Gastrocnemius medialis (tissue), 4 donors: ENCODE results near the gene GAS6. TPM values are rescaled to one million over a fixed set of nuclear protein-coding genes. Genes with fewer than 3 reads are reported as not detected.
A peak's percentile ranks its signal among the peaks of the same experiment; 100 is the strongest.

Experiments used
- ATAC-seq, 2 donors: fragments of 150-250 bp; one replicate each; pipeline ENCODE4 v1.9.1; 2016
- DNase-seq, 2 donors: peaks; one replicate each; pipeline ENCODE4 v3.0.0-alpha.2; 2019
- H3K27ac ChIP-seq, 4 donors: fragments of 200-600 bp; sonication (generic); 1 replicate in 1 of 4; 2 replicates in 3 of 4; pipeline ENCODE4 v1.5.1; 2016 to 2018; ENCODE audit warnings: mild to moderate bottlenecking in 2 of 4, moderate library complexity in 1 of 4
- H3K27me3 ChIP-seq, 3 donors: fragments of 200-600 bp; sonication (generic) in 2 of 3; 1 replicate in 1 of 3; 2 replicates in 2 of 3; pipeline versions ENCODE4 v1.5.1 to v1.6.0; 2016 to 2019; ENCODE audit warnings: mild to moderate bottlenecking in 1 of 3, moderate library complexity in 1 of 3
- H3K36me3 ChIP-seq, 2 donors: fragments of 200-600 bp; sonication (generic) in 1 of 2; one replicate each; pipeline ENCODE4 v1.5.1; 2017 to 2018
- H3K4me1 ChIP-seq, 2 donors: fragments of 200-600 bp; sonication (generic) in 1 of 2; one replicate each; pipeline ENCODE4 v1.5.1; 2016 to 2017; ENCODE audit warnings: mild to moderate bottlenecking in 2 of 2
- H3K4me3 ChIP-seq, 4 donors: fragments of 200-600 bp; sonication (generic) in 3 of 4; 1 replicate in 1 of 4; 2 replicates in 3 of 4; pipeline ENCODE4 v1.5.1; 2016 to 2019; ENCODE audit warnings: mild to moderate bottlenecking in 2 of 4
- H3K9me3 ChIP-seq, 3 donors: fragments of 200-600 bp; sonication (generic) in 2 of 3; 1 replicate in 1 of 3; 2 replicates in 2 of 3; pipeline ENCODE4 v1.5.1; 2016 to 2019
- CTCF ChIP-seq, 5 experiments: fragments of 450-650 bp in 3 of 5; fragments of 200-600 bp in 2 of 5; sonication (generic) in 2 of 5; IDR thresholded peaks in 4 of 5; conservative IDR thresholded peaks in 1 of 5; 1 replicate in 4 of 5; 2 replicates in 1 of 5; pipeline ENCODE4 v1.5.1; 2016 to 2019; ENCODE audit warnings: antibody characterized with exemption in 5 of 5, mild to moderate bottlenecking in 3 of 5, moderate library complexity in 3 of 5
- POLR2A ChIP-seq, 2 donors: fragments of 450-650 bp; IDR thresholded peaks; one replicate each; pipeline ENCODE4 v1.6.1; 2017; ENCODE audit warnings: antibody characterized with exemption in 2 of 2, mild to moderate bottlenecking in 2 of 2, moderate library complexity in 2 of 2
- in situ Hi-C, 4 donors: fragments of 200-750 bp; cut with MboI; loops; one replicate each; pipeline versions ENCODE4 v1.15.0 to v1.8.0; 2017; ENCODE audit warnings: low sequenced_read_pairs in 4 of 4
- intact Hi-C: fragments of 100-400 bp; cut with DNase I; formaldehyde crosslinking; loops from one replicate; pipeline ENCODE4 v1.15.1; 2023; ENCODE audit warnings: low total_unique reads
- total RNA-seq, 4 donors: library from RNA; depleted of rRNA; stranded (reverse); fragments of >200 nt; gene quantifications; one replicate each; pipeline versions ENCODE4 v1.1.0 to v1.2.3, GENCODE V29; 2016

GAS6 gene
- total RNA-seq, 4 donors from 2014 or later: 68.6 to 122 (median 86.3) TPM

DNA sequence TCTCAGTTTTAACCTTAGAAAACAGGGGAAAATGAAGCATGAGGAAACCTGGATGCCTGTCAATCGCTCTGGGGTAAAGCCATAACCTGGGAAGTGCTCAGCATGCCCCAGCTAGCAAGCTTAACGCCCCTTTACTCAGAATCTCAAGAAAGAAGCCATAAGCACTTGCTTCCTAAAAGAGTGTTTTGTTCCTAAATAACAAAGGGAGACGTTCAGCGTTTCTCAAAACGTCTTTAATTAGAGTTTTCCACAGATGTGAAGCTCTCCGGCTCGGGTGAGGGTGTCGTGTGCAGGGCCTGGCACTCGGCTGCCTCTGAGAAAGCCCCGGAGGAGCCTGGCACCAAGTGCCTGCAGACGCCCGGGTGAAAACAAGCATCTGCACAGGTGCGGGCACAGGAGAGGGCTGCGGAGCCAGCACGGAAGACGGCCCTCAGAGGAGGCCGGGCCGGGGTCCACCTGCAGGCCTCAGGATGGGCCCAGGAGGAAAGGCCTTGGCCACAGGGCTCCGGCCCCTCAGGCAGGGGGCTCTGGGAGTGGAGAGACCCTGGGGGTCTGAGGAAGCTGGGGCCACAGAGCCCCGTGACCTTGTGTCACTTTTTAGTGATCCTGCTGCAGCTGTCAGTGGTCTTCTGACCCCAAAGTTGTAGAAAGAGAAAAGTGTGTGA lies 6.2 kb downstream of the GAS6 start:
- H3K27me3 ChIP-seq: no peaks in the 10 kb centered on the region
- H3K9me3 ChIP-seq: no peaks in the 10 kb centered on the region
- peaks cover 59 to 65% of the 10 kb centered on the region in 2 donors for H3K4me1 ChIP-seq
- peak overlapping the region in 3 of 4 donors; percentile 79 to 92 (median 87) for H3K27ac ChIP-seq
- ATAC-seq (no peak), DNase-seq (peak in 1 of 2 donors; percentile 6)
- no peak overlapping the region for H3K4me3 ChIP-seq
- intact Hi-C loops: no loop called here
- TF ChIP-seq POLR2A (IDR thresholded peaks at IDR 0.05): no peak
- TF ChIP-seq CTCF (IDR thresholded peaks at IDR 0.05 in 4 of 5, conservative IDR thresholded peaks at IDR 0.05 in 1 of 5): no peak
- H3K36me3 ChIP-seq: no peaks in the 10 kb centered on the region
- in situ Hi-C loops: no loop called here

DNA sequence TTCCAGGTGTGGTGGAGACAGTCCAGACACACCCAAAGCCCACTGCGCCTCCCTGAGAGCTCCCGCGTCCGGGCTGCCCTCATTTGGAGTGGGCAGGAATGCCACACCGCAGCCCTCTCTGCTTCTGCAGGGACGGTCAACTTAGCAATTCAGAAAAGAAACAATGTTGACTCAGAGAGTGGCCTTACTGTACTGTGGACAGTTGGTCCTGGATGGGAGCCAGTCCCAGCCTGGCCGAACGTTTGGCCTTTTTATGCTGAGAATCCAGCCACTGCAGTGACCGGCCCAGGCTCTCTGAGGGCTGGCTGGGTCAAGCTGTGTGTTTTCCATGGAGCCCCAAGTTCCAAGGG lies 7.2 kb downstream of the GAS6 start:
- intact Hi-C loops: no loop called here
- ATAC-seq: peak; percentile 38 to 48
- H3K9me3 ChIP-seq: no peaks in the 10 kb centered on the region
- H3K27me3 ChIP-seq: no peaks in the 10 kb centered on the region
- H3K36me3 ChIP-seq: no peaks in the 10 kb centered on the region
- DNase-seq: peak in 1 of 2 donors; percentile 50
- in situ Hi-C loops: no loop called here
- H3K4me1 ChIP-seq: peaks cover 55 to 58% of the 10 kb centered on the region in 2 donors
- no peak overlapping the region for H3K4me3 ChIP-seq
- peak overlapping the region; percentile 79 to 92 (median 83) for H3K27ac ChIP-seq
- no peak for TF ChIP-seq POLR2A (IDR thresholded peaks at IDR 0.05)
- TF ChIP-seq CTCF (IDR thresholded peaks at IDR 0.05 in 4 of 5, conservative IDR thresholded peaks at IDR 0.05 in 1 of 5): no peak

GRCh38 chr13:113855931-113856715 lies 7.8 kb downstream of the GAS6 start:
- intact Hi-C loops (loop anchor here (1.0 kb wide), 2 partner anchors 19 to 35 kb away; no protein-coding TSS in a partner anchor), in situ Hi-C loops (no loop called here)
- H3K4me3 ChIP-seq: no peak overlapping the region
- H3K27ac ChIP-seq: peak overlapping the region; percentile 79 to 92 (median 83)
- ATAC-seq (peak; percentile 6 to 25), DNase-seq (peak in 1 of 2 donors; percentile 14)
- H3K4me1 ChIP-seq: peaks cover 52 to 58% of the 10 kb centered on the region in 2 donors
- H3K9me3 ChIP-seq: no peaks in the 10 kb centered on the region
- TF ChIP-seq CTCF (IDR thresholded peaks at IDR 0.05 in 4 of 5, conservative IDR thresholded peaks at IDR 0.05 in 1 of 5): no peak
- TF ChIP-seq POLR2A (IDR thresholded peaks at IDR 0.05): no peak
- no peaks in the 10 kb centered on the region for H3K27me3 ChIP-seq
- H3K36me3 ChIP-seq: no peaks in the 10 kb centered on the region

DNA sequence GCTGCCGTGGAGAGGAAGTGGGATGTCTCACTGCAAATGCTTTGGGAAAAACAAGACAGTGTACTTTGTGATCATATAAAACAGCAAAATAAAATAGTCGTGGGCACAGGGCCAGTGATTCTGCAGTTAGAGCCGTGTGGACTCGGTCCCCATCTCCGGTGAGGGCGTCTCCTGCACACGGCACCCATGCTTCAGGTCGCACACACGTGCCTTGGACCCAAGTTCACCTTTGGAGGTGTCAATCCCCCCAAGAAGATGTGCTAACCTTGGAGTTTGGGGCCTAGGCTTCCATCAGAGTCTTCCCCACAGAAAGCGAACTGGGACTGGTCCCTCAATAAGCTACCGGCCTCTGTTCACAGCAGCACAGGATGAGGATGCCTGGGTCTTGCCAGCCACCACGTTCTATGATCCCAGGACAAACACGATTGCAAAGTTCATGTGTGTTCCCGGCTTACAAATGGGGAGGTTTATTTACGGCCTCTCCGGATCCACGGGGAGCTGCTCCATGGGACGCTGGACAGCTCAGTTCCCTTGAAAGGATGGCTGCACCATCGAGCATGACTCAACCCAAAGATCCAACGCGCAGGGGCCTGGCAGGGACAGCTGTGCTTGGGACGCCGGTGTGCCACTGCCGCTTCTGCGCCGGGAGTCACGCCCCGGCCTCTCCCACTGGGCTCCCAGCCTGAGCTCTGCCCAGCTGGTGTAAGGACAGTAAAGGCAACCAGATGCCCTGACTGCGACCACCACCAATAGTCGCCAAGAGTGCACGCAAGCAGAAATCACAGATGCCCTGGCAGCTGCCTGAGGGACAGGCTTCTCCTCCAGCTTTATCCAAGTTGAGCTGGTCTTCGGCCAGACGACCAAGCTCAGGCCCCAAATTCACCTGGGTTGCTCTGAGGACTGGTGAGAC lies 8.6 kb downstream of the GAS6 start:
- in situ Hi-C loops: no loop called here
- ATAC-seq: peak; percentile 94
- intact Hi-C loops: loop anchor here (1.0 kb wide), 2 partner anchors 18 to 34 kb away; no protein-coding TSS in a partner anchor
- Histone ChIP-seq H3K36me3 (no peaks in the 10 kb centered on the region), H3K4me1 (peaks cover 52 to 58% of the 10 kb centered on the region in 2 donors), H3K27ac (peak overlapping the region; percentile 79 to 92 (median 83)), H3K4me3 (no peak overlapping the region), H3K9me3 (no peaks in the 10 kb centered on the region), H3K27me3 (no peaks in the 10 kb centered on the region)
- DNase-seq: peak; percentile 91 to 93
- TF ChIP-seq POLR2A (IDR thresholded peaks at IDR 0.05): peak in 1 of 2 donors; percentile 8
- TF ChIP-seq CTCF (IDR thresholded peaks at IDR 0.05 in 4 of 5, conservative IDR thresholded peaks at IDR 0.05 in 1 of 5): no peak
